ENCODE results near the gene SERINC2. TPM values are rescaled to one million over a fixed set of nuclear protein-coding genes. Genes with fewer than 3 reads are reported as not detected.

The SERINC2 gene
- total RNA-seq, 1 experiment from 2014 or later, result 14.1 TPM

DNA sequence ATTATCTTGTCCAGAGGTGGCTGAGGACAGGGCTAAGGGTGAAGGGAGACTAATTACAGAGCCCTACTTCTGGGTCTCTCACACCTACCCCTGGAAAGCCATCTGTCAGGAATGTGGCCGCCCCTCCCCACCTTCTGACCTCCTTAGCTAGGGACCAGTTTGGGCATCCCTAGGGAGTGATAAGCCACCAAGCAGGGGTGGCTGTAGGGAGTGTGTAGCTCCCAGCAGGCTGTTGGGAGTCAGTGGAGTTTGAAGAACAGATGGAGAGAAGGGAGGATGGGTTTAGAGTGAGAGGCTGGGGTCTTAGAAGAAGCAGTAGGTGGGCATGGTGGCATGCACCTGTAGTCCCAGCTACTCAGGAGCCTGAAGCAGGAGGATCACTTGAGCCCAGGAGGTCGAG, 808 bp upstream of the SERINC2 start:
- H4K8ac ChIP-seq (replicated peaks; ENCODE audit: insufficient read length, low read depth, low read length), result no peak overlapping the region
- no peak overlapping the region for H3K18ac ChIP-seq (ENCODE audit: insufficient read length, low read depth, low read length)
- H3K23ac ChIP-seq (ENCODE audit: insufficient read length, low read depth, low read length), result no peak overlapping the region
- H3K4me2 ChIP-seq (ENCODE audit: insufficient read depth, insufficient read length, low read length), result peak overlapping the region; percentile 62
- peaks cover 0 to 10% (median 7%) of the 10 kb centered on the region in 3 experiments; a peak in 5 of 7 replicates for H3K36me3 Mint-ChIP-seq (ENCODE audit: insufficient read depth in 1 of 3, low read depth in 3 of 3)
- no peak overlapping the region for H2BK15ac ChIP-seq (ENCODE audit: low read depth, low read length)
- peaks cover 3% of the 10 kb centered on the region; the same call in 1 of the 2 replicates for H3K4me1 ChIP-seq (ENCODE audit: insufficient read depth, low read length)
- peak overlapping the region; percentile 65 to 79 for H3K4me3 Mint-ChIP-seq
- H4K91ac ChIP-seq (ENCODE audit: insufficient read length, low read depth, low read length), result no peak overlapping the region
- no peak overlapping the region for H3K4ac ChIP-seq (ENCODE audit: low read depth, low read length)
- H3K9me3 ChIP-seq (ENCODE audit: control insufficient read depth, low read depth, low read length), result no peaks in the 10 kb centered on the region
- no peak overlapping the region for H2BK5ac ChIP-seq (ENCODE audit: insufficient read length, low read length)
- peaks cover 31 to 32% of the 10 kb centered on the region in 2 experiments for H3K4me1 Mint-ChIP-seq
- no peaks in the 10 kb centered on the region for H4K20me1 ChIP-seq (ENCODE audit: control insufficient read depth, insufficient read depth, insufficient read length)
- no peaks in the 10 kb centered on the region for H3K9me3 Mint-ChIP-seq
- H2BK20ac ChIP-seq (ENCODE audit: low read depth, low read length, poor library complexity, severe bottlenecking), result no peak overlapping the region
- H3K27me3 Mint-ChIP-seq (ENCODE audit: low read depth), result peaks cover 28% of the 10 kb centered on the region
- H4K5ac ChIP-seq (ENCODE audit: insufficient read length, low read depth, low read length), result no peak overlapping the region
- H2AFZ ChIP-seq (ENCODE audit: low read length), result no peak overlapping the region
- no peak overlapping the region for H3T11ph ChIP-seq (ENCODE audit: low read length)
- no peaks in the 10 kb centered on the region for H3K79me1 ChIP-seq (ENCODE audit: insufficient read depth, low read depth, low read length, poor library complexity, severe bottlenecking)
- no peak overlapping the region for H2BK120ac ChIP-seq (ENCODE audit: low read depth, low read length, poor library complexity, severe bottlenecking)
- no peak overlapping the region for H2AK5ac ChIP-seq (ENCODE audit: insufficient read length, low read length)
- no peak overlapping the region for H3K27ac ChIP-seq (ENCODE audit: insufficient read length, low read depth, low read length)
- H2BK12ac ChIP-seq (ENCODE audit: insufficient read length, low read depth, low read length), result no peak overlapping the region
- no peak overlapping the region for H3K14ac ChIP-seq (ENCODE audit: insufficient read depth, low read length)
- peaks cover 16% of the 10 kb centered on the region for H3K23me2 ChIP-seq (ENCODE audit: insufficient read length, low read depth, low read length, poor library complexity, severe bottlenecking)
- no peaks in the 10 kb centered on the region for H3K27me3 ChIP-seq (ENCODE audit: insufficient read depth, low read length)
- H3K79me2 ChIP-seq (ENCODE audit: insufficient read depth, low read length), result no peaks in the 10 kb centered on the region
- H3K9ac ChIP-seq (ENCODE audit: extremely low read depth, insufficient read length, low read length), result no peak overlapping the region
- no peak overlapping the region for H3K56ac ChIP-seq (ENCODE audit: insufficient read length, low read depth, low read length)
- H3K27ac Mint-ChIP-seq, result no peak overlapping the region
- no CpG with 5 or more reads among the region's 2 CpGs for WGBS (ENCODE audit: extremely low coverage, insufficient read length, low lambda C conversion rate)
- TF ChIP-seq, protein P1, sequence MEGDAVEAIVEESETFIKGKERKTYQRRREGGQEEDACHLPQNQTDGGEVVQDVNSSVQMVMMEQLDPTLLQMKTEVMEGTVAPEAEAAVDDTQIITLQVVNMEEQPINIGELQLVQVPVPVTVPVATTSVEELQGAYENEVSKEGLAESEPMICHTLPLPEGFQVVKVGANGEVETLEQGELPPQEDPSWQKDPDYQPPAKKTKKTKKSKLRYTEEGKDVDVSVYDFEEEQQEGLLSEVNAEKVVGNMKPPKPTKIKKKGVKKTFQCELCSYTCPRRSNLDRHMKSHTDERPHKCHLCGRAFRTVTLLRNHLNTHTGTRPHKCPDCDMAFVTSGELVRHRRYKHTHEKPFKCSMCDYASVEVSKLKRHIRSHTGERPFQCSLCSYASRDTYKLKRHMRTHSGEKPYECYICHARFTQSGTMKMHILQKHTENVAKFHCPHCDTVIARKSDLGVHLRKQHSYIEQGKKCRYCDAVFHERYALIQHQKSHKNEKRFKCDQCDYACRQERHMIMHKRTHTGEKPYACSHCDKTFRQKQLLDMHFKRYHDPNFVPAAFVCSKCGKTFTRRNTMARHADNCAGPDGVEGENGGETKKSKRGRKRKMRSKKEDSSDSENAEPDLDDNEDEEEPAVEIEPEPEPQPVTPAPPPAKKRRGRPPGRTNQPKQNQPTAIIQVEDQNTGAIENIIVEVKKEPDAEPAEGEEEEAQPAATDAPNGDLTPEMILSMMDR (conservative IDR thresholded peaks at IDR 0.05), result no peak
- no peak for DNase-seq
